Measurements from ENCODE around the gene ALX3. TPM values are rescaled to one million over a fixed set of nuclear protein-coding genes. Genes with fewer than 3 reads are reported as not detected.

The ALX3 gene
- total RNA-seq, 3 donors from 2014 or later = 0.44 to 0.80 (median 0.66) TPM

- H3K4me1 ChIP-seq = no peaks in the 10 kb centered on the region
- DNase-seq (ENCODE audit: low spot score in 2 of 2) = no peak
- intact Hi-C loops (cut with DNase I; ENCODE audit: low total_unique reads) = loop anchor here (5.0 kb wide), 1 partner anchor 638 kb away; no protein-coding TSS in a partner anchor
- no peak overlapping the region for H3K27ac ChIP-seq
- no peaks in the 10 kb centered on the region for H3K9me3 ChIP-seq
- H3K4me3 ChIP-seq = no peak overlapping the region
- TF ChIP-seq CTCF (IDR thresholded peaks at IDR 0.05) (no peak), POLR2A (IDR thresholded peaks at IDR 0.05) (no peak), POLR2AphosphoS5 (IDR thresholded peaks at IDR 0.05) (no peak)
- H3K36me3 ChIP-seq = peaks cover 23% of the 10 kb centered on the region
- no peaks in the 10 kb centered on the region for H3K27me3 ChIP-seq
These were observed 30.8 kb downstream of the ALX3 start for GRCh38 chr1:110039641-110040040.

- no peak for DNase-seq (ENCODE audit: low spot score in 2 of 2)
- H3K4me1 ChIP-seq = no peaks in the 10 kb centered on the region
- TF ChIP-seq POLR2AphosphoS5 (IDR thresholded peaks at IDR 0.05) (no peak), POLR2A (IDR thresholded peaks at IDR 0.05) (no peak), CTCF (IDR thresholded peaks at IDR 0.05) (no peak)
- H3K27me3 ChIP-seq = no peaks in the 10 kb centered on the region
- intact Hi-C loops (cut with DNase I; ENCODE audit: low total_unique reads) = no loop called here
- H3K36me3 ChIP-seq = peaks cover 19% of the 10 kb centered on the region
- no peaks in the 10 kb centered on the region for H3K9me3 ChIP-seq
- H3K4me3 ChIP-seq = no peak overlapping the region
- no peak overlapping the region for H3K27ac ChIP-seq
These were observed 32.2 kb downstream of the ALX3 start for GRCh38 chr1:110038271-110038670.

GRCh38 chr1:110035236-110035752 is 35.2 kb downstream of the ALX3 start:
- peak overlapping the region; percentile 95 to 100 (median 97) for H3K4me3 ChIP-seq
- intact Hi-C loops (cut with DNase I; ENCODE audit: low total_unique reads) = no loop called here
- H3K9me3 ChIP-seq = no peaks in the 10 kb centered on the region
- TF ChIP-seq POLR2A (IDR thresholded peaks at IDR 0.05) (no peak), CTCF (IDR thresholded peaks at IDR 0.05) (no peak), POLR2AphosphoS5 (IDR thresholded peaks at IDR 0.05) (no peak)
- H3K4me1 ChIP-seq = no peaks in the 10 kb centered on the region
- H3K27ac ChIP-seq = peak overlapping the region; percentile 87 to 97
- no peak for DNase-seq (ENCODE audit: low spot score in 2 of 2)
- H3K27me3 ChIP-seq = no peaks in the 10 kb centered on the region
- peaks cover 15% of the 10 kb centered on the region for H3K36me3 ChIP-seq

GRCh38 chr1:110034451-110035235 is 35.8 kb downstream of the ALX3 start, which contains the start of gene STRIP1:
Gene STRIP1, plus strand, starts transcription at chr1:110034624. Its CDS starts 14 bp downstream, at chr1:110034638.
- Histone ChIP-seq H3K27me3 (no peaks in the 10 kb centered on the region), H3K4me1 (no peaks in the 10 kb centered on the region), H3K4me3 (peak within 1 kb of the TSS; percentile 95 to 100 (median 97)), H3K36me3 (peaks cover 14% of the 10 kb centered on the region), H3K27ac (peak within 1 kb of the TSS; percentile 87 to 97), H3K9me3 (no peaks in the 10 kb centered on the region)
- peak; percentile 91 to 92 for DNase-seq (ENCODE audit: low spot score in 2 of 2)
- intact Hi-C loops (cut with DNase I; ENCODE audit: low total_unique reads) = no loop called here
- TF ChIP-seq POLR2AphosphoS5 (IDR thresholded peaks at IDR 0.05) = peak; percentile 82 to 97 (median 94)
- peak; percentile 52 for TF ChIP-seq POLR2A (IDR thresholded peaks at IDR 0.05)
- no peak for TF ChIP-seq CTCF (IDR thresholded peaks at IDR 0.05)

GRCh38 chr1:110034040-110034450 is 36.4 kb downstream of the ALX3 start:
- Histone ChIP-seq H3K4me3 (peak overlapping the region; percentile 95 to 100 (median 97)), H3K27me3 (no peaks in the 10 kb centered on the region), H3K27ac (peak overlapping the region; percentile 64 to 87), H3K36me3 (peaks cover 9% of the 10 kb centered on the region), H3K4me1 (no peaks in the 10 kb centered on the region), H3K9me3 (no peaks in the 10 kb centered on the region)
- TF ChIP-seq CTCF (IDR thresholded peaks at IDR 0.05) (no peak), POLR2AphosphoS5 (IDR thresholded peaks at IDR 0.05) (no peak), POLR2A (IDR thresholded peaks at IDR 0.05) (no peak)
- no peak for DNase-seq (ENCODE audit: low spot score in 2 of 2)
- intact Hi-C loops (cut with DNase I; ENCODE audit: low total_unique reads) = no loop called here
